ENCODE measurements around the gene SCN9A. TPM values are rescaled to one million over a fixed set of nuclear protein-coding genes. Genes with fewer than 3 reads are reported as not detected.

SCN9A gene
- total and polyA plus RNA-seq, 2 of the 8 experiments (the other 6 are each of a cell fraction or from before 2014, with no cell fraction given), result 1.6 to 6.2 TPM

DNA sequence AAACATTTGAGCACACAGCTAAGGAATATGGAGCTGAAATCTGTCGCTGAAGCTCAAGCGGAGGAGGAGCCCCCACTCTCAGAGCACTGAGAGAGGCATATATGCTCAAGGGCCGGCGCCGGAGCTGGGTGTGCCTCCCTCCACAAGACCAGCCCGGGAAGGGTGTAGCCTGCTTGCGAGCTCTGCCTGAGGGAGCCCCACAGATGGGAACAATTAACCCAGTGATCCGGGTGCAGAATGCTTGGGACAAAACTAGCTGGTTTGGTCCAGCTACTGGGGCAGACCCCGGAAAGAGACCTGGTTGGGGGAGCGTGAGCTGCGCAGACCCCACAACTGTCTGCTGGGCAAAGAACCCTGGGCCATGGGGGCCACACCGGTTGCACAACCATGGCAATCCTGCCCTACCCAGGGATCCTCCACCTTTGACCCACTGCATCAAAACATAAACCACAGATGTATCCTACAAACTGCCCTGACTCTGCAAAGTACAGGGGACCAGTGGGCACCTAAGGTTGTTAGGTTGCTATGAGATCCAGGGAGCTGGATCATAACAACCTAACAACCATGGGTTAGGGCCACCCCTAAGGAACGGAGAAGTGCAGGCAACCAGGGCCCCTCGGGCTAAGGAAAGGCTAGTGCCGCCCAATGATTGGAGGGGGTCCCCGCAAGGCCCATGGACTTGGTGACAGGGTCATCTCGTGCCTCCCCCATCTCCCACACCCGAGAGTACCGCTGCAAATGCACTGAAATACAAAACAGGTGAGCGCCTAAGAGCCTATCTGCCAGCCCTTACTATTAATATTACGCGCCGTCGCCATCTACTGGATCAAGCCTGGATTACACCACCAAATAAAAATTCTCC is 194.6 kb downstream of the SCN9A start:
- DNase-seq (ENCODE audit: low read depth in 1 of 2, low spot score in 2 of 2), result peak in 1 of 2 experiments; percentile 81
- no peak for TF ChIP-seq POLR2A (IDR thresholded peaks at IDR 0.05; ENCODE audit: control extremely low read depth in 1 of 2, low read depth in 2 of 2, low read length in 2 of 2)
- TF ChIP-seq ATF2 (IDR thresholded peaks at IDR 0.05; ENCODE audit: low read length), result no peak
- no peak for TF ChIP-seq MAFK (IDR thresholded peaks at IDR 0.05; ENCODE audit: low read depth, low read length)
- TF ChIP-seq HDAC2 (IDR thresholded peaks at IDR 0.05; ENCODE audit: borderline replicate concordance in 1 of 2, low read depth in 2 of 2, low read length in 2 of 2), result no peak
- TF ChIP-seq HDAC6 (IDR thresholded peaks at IDR 0.05; ENCODE audit: low read depth, low read length), result no peak
- TF ChIP-seq SIRT6 (IDR thresholded peaks at IDR 0.05; ENCODE audit: low read length), result no peak
- no peak for TF ChIP-seq SIN3A (conservative IDR thresholded peaks at IDR 0.05 in 1 of 2, IDR thresholded peaks at IDR 0.05 in 1 of 2; ENCODE audit: low read depth in 1 of 2, low read length in 2 of 2)
- no peak for TF ChIP-seq BRCA1 (IDR thresholded peaks at IDR 0.05; ENCODE audit: low read depth, low read length)
- TF ChIP-seq GTF2F1 (IDR thresholded peaks at IDR 0.05; ENCODE audit: borderline replicate concordance, low read depth, low read length), result no peak

More for the DNA sequence above, 194.6 kb downstream of the SCN9A start:
- Histone ChIP-seq H3K14ac (ENCODE audit: insufficient read length) (no peak overlapping the region), H3K23ac (ENCODE audit: insufficient read length) (no peak overlapping the region), H2AFZ (ENCODE audit: low read length) (peak overlapping the region; percentile 60), H3K79me2 (ENCODE audit: control insufficient read depth in 1 of 2, insufficient read depth in 2 of 2, low read length in 2 of 2) (no peaks in the 10 kb centered on the region), H3K18ac (ENCODE audit: extremely low read depth, low read length) (no peak overlapping the region), H4K91ac (replicated peaks; ENCODE audit: insufficient read length, low read length) (no peak overlapping the region), H3K4me1 (replicated peaks in 1 of 4; ENCODE audit: control insufficient read depth in 3 of 4, insufficient read depth in 4 of 4, low read length in 3 of 4) (peaks cover 0 to 4% (median 0%) of the 10 kb centered on the region in 4 experiments; a peak in 2 of 7 replicates), H4K8ac (ENCODE audit: extremely low read depth, insufficient read depth, low read length) (peak overlapping the region; percentile 41; the same call in 1 of the 2 replicates), H2BK15ac (ENCODE audit: low read length) (no peak overlapping the region), H2BK5ac (ENCODE audit: low read depth, low read length) (no peak overlapping the region), H3K27ac (ENCODE audit: low read depth, low read length) (no peak overlapping the region), H3K9ac (replicated peaks in 1 of 4; ENCODE audit: extremely low read depth in 1 of 4, low read depth in 3 of 4, low read length in 3 of 4) (no peak overlapping the region), H2BK20ac (ENCODE audit: low read length) (no peak overlapping the region), H3K4ac (replicated peaks; ENCODE audit: insufficient read length, low read depth, low read length) (no peak overlapping the region), H3K56ac (replicated peaks; ENCODE audit: insufficient read length, low read depth, low read length) (no peak overlapping the region), H4K20me1 (replicated peaks in 1 of 2; ENCODE audit: control insufficient read depth in 1 of 2, insufficient read depth in 2 of 2, low read length in 2 of 2) (no peaks in the 10 kb centered on the region), H3K23me2 (ENCODE audit: low read depth, low read length) (no peaks in the 10 kb centered on the region), H3K79me1 (ENCODE audit: low read depth, low read length) (no peaks in the 10 kb centered on the region), H2BK120ac (replicated peaks; ENCODE audit: low read depth, low read length) (no peak overlapping the region), H3K27me3 (replicated peaks in 1 of 4; ENCODE audit: control insufficient read depth in 3 of 4, extremely low read depth in 1 of 4, insufficient read depth in 3 of 4, low read length in 3 of 4) (no peaks in the 10 kb centered on the region), H4K5ac (ENCODE audit: insufficient read length, low read depth, low read length) (no peak overlapping the region), H3K9me3 (ENCODE audit: insufficient read depth in 2 of 2, low read depth in 1 of 2, low read length in 1 of 2) (no peaks in the 10 kb centered on the region), H3K4me3 (ENCODE audit: extremely low read depth in 1 of 4, insufficient read depth in 2 of 4, low read depth in 3 of 4, low read length in 4 of 4) (no peak overlapping the region), H3K4me2 (ENCODE audit: insufficient read depth in 1 of 2, low read depth in 2 of 2, low read length in 2 of 2) (no peak overlapping the region), H3K36me3 (ENCODE audit: control insufficient read depth in 2 of 4, insufficient read depth in 4 of 4, low read length in 3 of 4) (no peaks in the 10 kb centered on the region), H2AK5ac (ENCODE audit: low read depth, low read length) (no peak overlapping the region), H2BK12ac (ENCODE audit: low read depth, low read length) (0 out of 2 replicates have a peak overlapping the region, but pooled peaks have one; percentile 3)
- WGBS, 2 experiments (ENCODE audit: extremely low coverage in 1 of 2, insufficient coverage in 1 of 2, insufficient read length in 1 of 2, insufficient replicate concordance in 2 of 2, low coverage in 1 of 2, low lambda C conversion rate in 2 of 2, missing lambda C conversion rate in 1 of 2), result 64% methylated on average over 24 of the region's 24 CpGs; no CpG with 5 or more reads in 1 of the 2 experiments
- FAIRE-seq, result no peak
- POLR2A ChIA-PET (ENCODE audit: partially characterized antibody), result interaction anchor here (0.7 kb wide), 1 partner anchor 148 kb away, joined by 3 read pairs; no protein-coding TSS in a partner anchor
- CTCF ChIA-PET (ENCODE audit: partially characterized antibody), result interaction anchor here (0.7 to 2.9 kb wide), 48 partner anchors 9 to 1033 kb away, joined by 3 to 14 read pairs (median 4); partner anchors contain the start of genes GALNT3 and SCN1A

Data from H1 (cell line).